PFSK-1 (cell line): ENCODE data around the gene EIF2S2.

Source experiments
- POLR2AphosphoS5 ChIP-seq: IDR thresholded peaks from 2 replicates; pipeline ENCODE4 v1.6.1; 2012; ENCODE audit warnings: low read depth, mild to moderate bottlenecking, control low read depth, low read length, moderate library complexity
- REST ChIP-seq, 2 experiments: IDR thresholded peaks; 2 replicates each; pipeline versions ENCODE4 v1.6.1 to v1.8.0; 2011 to 2012; ENCODE audit warnings: low read depth in 2 of 2, low read length in 2 of 2, control low read depth in 1 of 2, inconsistent platforms in 1 of 2, mild to moderate bottlenecking in 1 of 2, moderate library complexity in 1 of 2; ENCODE audit not compliant: insufficient read depth in 1 of 2
- SIN3A ChIP-seq: IDR thresholded peaks from 2 replicates; pipeline ENCODE4 v1.6.1; 2012; ENCODE audit warnings: mild to moderate bottlenecking, low read length, moderate library complexity, borderline replicate concordance; ENCODE audit not compliant: insufficient read depth
- TAF1 ChIP-seq: IDR thresholded peaks from 2 replicates; pipeline ENCODE4 v1.6.1; 2012; ENCODE audit warnings: low read length, control low read depth, borderline replicate concordance; ENCODE audit not compliant: insufficient read depth

- TF ChIP-seq REST (IDR thresholded peaks at IDR 0.05; ENCODE audit: insufficient read depth in 1 of 2, low read depth in 2 of 2, low read length in 2 of 2) (no peak), POLR2AphosphoS5 (no peak), TAF1 (no peak), SIN3A (no peak)
These were observed 41.2 kb downstream of the EIF2S2 start for GRCh38 chr20:34070859-34071258.
